ENCODE results near the gene PPP1R7. TPM values are rescaled to one million over a fixed set of nuclear protein-coding genes. Genes with fewer than 3 reads are reported as not detected.

Gene PPP1R7
- polyA plus RNA-seq, 3 donors: 54.9 to 102 (median 84.4) TPM

DNA sequence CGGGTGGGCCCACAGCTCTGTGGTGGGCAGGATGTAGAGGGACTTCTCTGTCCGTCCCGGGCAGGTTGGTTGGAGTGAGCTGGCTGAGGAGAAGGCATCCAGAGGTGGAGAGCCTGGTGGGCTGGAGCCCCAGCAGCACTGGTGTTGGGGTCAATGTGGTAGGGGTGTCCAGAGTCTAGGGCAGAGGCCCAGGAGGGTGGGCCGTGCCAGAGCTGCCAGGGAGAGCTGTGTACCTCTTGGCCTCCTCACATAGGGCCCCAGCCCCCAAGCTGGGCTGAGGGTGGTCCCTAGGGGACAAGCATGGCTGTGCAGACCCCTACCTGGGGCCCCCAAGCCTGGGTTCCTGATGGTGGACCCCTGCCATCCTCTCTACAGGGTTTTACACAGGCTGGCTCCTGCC lies 54.2 kb downstream of the PPP1R7 start:
- Mint-ChIP-seq H3K36me3 (no peaks in the 10 kb centered on the region), H3K9me3 (no peaks in the 10 kb centered on the region), H3K4me3 (no peak overlapping the region), H3K4me1 (peaks cover 9% of the 10 kb centered on the region), H3K27ac (peak overlapping the region in 4 of 7 donors; percentile 11 to 85 (median 34)), H3K27me3 (ENCODE audit: low read depth in 3 of 3) (peaks cover 1 to 3% (median 2%) of the 10 kb centered on the region in 3 donors)
- Histone ChIP-seq H3K9me3 (replicated peaks in 1 of 2; ENCODE audit: control insufficient read depth in 1 of 2, insufficient read depth in 1 of 2, low read length in 2 of 2) (no peaks in the 10 kb centered on the region), H4K20me1 (ENCODE audit: insufficient read depth, low read length) (no peaks in the 10 kb centered on the region), H3K4me3 (replicated peaks in 1 of 3; ENCODE audit: low read depth in 2 of 3, low read length in 3 of 3) (no peak overlapping the region), H3K36me3 (replicated peaks in 1 of 2; ENCODE audit: control insufficient read depth in 1 of 2, insufficient read depth in 2 of 2, low read length in 2 of 2) (no peaks in the 10 kb centered on the region), H3K79me2 (ENCODE audit: insufficient read depth, low read length) (no peaks in the 10 kb centered on the region), H3K27me3 (ENCODE audit: control insufficient read depth in 2 of 2, insufficient read depth in 2 of 2, low read length in 2 of 2) (no peaks in the 10 kb centered on the region), H3K4me1 (ENCODE audit: control insufficient read depth in 1 of 2, insufficient read depth in 2 of 2, low read length in 2 of 2) (peaks cover 3 to 8% of the 10 kb centered on the region in 2 donors), H3K4me2 (replicated peaks; ENCODE audit: extremely low read depth, low read length, poor library complexity, severe bottlenecking) (no peak overlapping the region), H3K9ac (ENCODE audit: insufficient read depth, low read length, poor library complexity, severe bottlenecking) (no peak overlapping the region), H2AFZ (ENCODE audit: insufficient read depth, low read depth, low read length, poor library complexity, severe bottlenecking) (no peak overlapping the region), H3K27ac (ENCODE audit: low read depth in 1 of 2, low read length in 2 of 2) (no peak overlapping the region)
- DNase-seq: no peak
- intact Hi-C loops (cut with micrococcal nuclease): no loop called here
- 53% methylated on average over 4 of the region's 4 CpGs for WGBS (ENCODE audit: insufficient coverage)
- TF ChIP-seq, protein P1, sequence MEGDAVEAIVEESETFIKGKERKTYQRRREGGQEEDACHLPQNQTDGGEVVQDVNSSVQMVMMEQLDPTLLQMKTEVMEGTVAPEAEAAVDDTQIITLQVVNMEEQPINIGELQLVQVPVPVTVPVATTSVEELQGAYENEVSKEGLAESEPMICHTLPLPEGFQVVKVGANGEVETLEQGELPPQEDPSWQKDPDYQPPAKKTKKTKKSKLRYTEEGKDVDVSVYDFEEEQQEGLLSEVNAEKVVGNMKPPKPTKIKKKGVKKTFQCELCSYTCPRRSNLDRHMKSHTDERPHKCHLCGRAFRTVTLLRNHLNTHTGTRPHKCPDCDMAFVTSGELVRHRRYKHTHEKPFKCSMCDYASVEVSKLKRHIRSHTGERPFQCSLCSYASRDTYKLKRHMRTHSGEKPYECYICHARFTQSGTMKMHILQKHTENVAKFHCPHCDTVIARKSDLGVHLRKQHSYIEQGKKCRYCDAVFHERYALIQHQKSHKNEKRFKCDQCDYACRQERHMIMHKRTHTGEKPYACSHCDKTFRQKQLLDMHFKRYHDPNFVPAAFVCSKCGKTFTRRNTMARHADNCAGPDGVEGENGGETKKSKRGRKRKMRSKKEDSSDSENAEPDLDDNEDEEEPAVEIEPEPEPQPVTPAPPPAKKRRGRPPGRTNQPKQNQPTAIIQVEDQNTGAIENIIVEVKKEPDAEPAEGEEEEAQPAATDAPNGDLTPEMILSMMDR (IDR thresholded peaks at IDR 0.05): no peak

DNA sequence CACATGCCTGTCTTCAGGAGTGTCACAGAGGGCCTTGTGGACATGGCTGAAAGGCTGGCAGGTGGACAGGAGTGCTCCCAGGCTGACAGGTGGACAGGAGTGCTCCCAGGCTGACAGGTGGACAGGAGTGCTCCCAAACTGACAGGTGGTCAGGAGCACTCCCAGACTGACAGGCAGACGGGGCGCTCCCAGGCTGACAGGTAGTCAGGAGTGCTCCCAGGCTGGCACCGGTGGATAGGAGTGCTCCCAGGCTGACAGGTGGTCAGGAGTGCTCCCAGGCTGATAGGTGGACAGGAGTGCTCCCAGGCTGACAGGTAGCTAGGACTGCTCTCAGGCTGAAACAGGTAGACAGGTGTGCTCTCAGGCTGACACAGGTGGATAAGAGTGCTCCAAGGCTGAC lies 54.8 kb downstream of the PPP1R7 start:
- intact Hi-C loops (cut with micrococcal nuclease): no loop called here
- no peak for DNase-seq
- Histone ChIP-seq H3K79me2 (ENCODE audit: insufficient read depth, low read length) (no peaks in the 10 kb centered on the region), H3K4me3 (replicated peaks in 1 of 3; ENCODE audit: low read depth in 2 of 3, low read length in 3 of 3) (no peak overlapping the region), H3K27ac (ENCODE audit: low read depth in 1 of 2, low read length in 2 of 2) (no peak overlapping the region), H2AFZ (ENCODE audit: insufficient read depth, low read depth, low read length, poor library complexity, severe bottlenecking) (no peak overlapping the region), H3K9ac (ENCODE audit: insufficient read depth, low read length, poor library complexity, severe bottlenecking) (no peak overlapping the region), H3K9me3 (replicated peaks in 1 of 2; ENCODE audit: control insufficient read depth in 1 of 2, insufficient read depth in 1 of 2, low read length in 2 of 2) (no peaks in the 10 kb centered on the region), H3K27me3 (ENCODE audit: control insufficient read depth in 2 of 2, insufficient read depth in 2 of 2, low read length in 2 of 2) (no peaks in the 10 kb centered on the region), H4K20me1 (ENCODE audit: insufficient read depth, low read length) (no peaks in the 10 kb centered on the region), H3K36me3 (replicated peaks in 1 of 2; ENCODE audit: control insufficient read depth in 1 of 2, insufficient read depth in 2 of 2, low read length in 2 of 2) (no peaks in the 10 kb centered on the region), H3K4me2 (replicated peaks; ENCODE audit: extremely low read depth, low read length, poor library complexity, severe bottlenecking) (no peak overlapping the region), H3K4me1 (ENCODE audit: control insufficient read depth in 1 of 2, insufficient read depth in 2 of 2, low read length in 2 of 2) (peaks cover 3 to 8% of the 10 kb centered on the region in 2 donors)
- H3K4me1 Mint-ChIP-seq: peaks cover 5% of the 10 kb centered on the region
- H3K36me3 Mint-ChIP-seq: no peaks in the 10 kb centered on the region
- no peaks in the 10 kb centered on the region for H3K9me3 Mint-ChIP-seq
- TF ChIP-seq, protein P1 (IDR thresholded peaks at IDR 0.05): no peak
- H3K27me3 Mint-ChIP-seq (ENCODE audit: low read depth in 3 of 3): peaks cover 1 to 3% (median 2%) of the 10 kb centered on the region in 3 donors
- 97% methylated on average over 3 of the region's 3 CpGs for WGBS (ENCODE audit: insufficient coverage)
- no peak overlapping the region for H3K4me3 Mint-ChIP-seq
- H3K27ac Mint-ChIP-seq: no peak overlapping the region
